ENCODE measurements around the gene ZNF423. TPM values are rescaled to one million over a fixed set of nuclear protein-coding genes. Genes with fewer than 3 reads are reported as not detected.

Gene ZNF423
- total and polyA plus RNA-seq, 9 of the 15 experiments (the other 6 are each of a cell fraction or from before 2014, with no cell fraction given), result not detected

GRCh38 chr16:49654425-49654824 lies 201.5 kb downstream of the ZNF423 start:
- POLR2A ChIA-PET, result interaction anchor here (0.7 kb wide), 1 partner anchor 49 kb away, joined by 3 read pairs; no protein-coding TSS in a partner anchor
- H3K4me3 ChIP-seq, result no peak overlapping the region
- DNase-seq (ENCODE audit: extremely low read depth in 1 of 4, low spot score in 3 of 4), result no peak

More at GRCh38 chr16:49654425-49654824, 201.5 kb downstream of the ZNF423 start:
- H3K9ac ChIP-seq (ENCODE audit: insufficient read depth in 1 of 2, low read depth in 2 of 2, low read length in 2 of 2), result no peak overlapping the region
- H3K27me3 ChIP-seq (ENCODE audit: control insufficient read depth in 2 of 2, insufficient read depth in 2 of 2, low read length in 2 of 2), result peaks cover 4 to 41% of the 10 kb centered on the region in 2 experiments; a peak in 3 of 5 replicates
- BruUV-seq (replicated peaks), result no TSS peak
- no peak overlapping the region for H2AFZ ChIP-seq (ENCODE audit: low read depth, low read length)
- H3K9me3 ChIP-seq (replicated peaks; ENCODE audit: control insufficient read depth, insufficient read depth, low read depth, low read length), result no peaks in the 10 kb centered on the region
- CTCF ChIA-PET (ENCODE audit: low intra/inter-chr PET ratio), result no interaction called here
- in situ Hi-C loops (cut with MboI) (no loop called here), intact Hi-C loops (cut with micrococcal nuclease) (no loop called here)
- H4K20me1 ChIP-seq (replicated peaks; ENCODE audit: control insufficient read depth, insufficient read depth, low read length), result no peaks in the 10 kb centered on the region
- no peaks in the 10 kb centered on the region for H3K4me1 ChIP-seq (replicated peaks in 1 of 2; ENCODE audit: control insufficient read depth in 2 of 2, insufficient read depth in 2 of 2, low read length in 2 of 2)
- H3K9me1 ChIP-seq (ENCODE audit: control insufficient read depth, insufficient read depth, low read length), result no peaks in the 10 kb centered on the region
- no peak overlapping the region for H3K4me2 ChIP-seq (ENCODE audit: insufficient read depth, low read length)
- no peak for TF ChIP-seq SREBF2 (CRISPR knock-in tag; IDR thresholded peaks at IDR 0.05)
- TF ChIP-seq DDX20 (tag; IDR thresholded peaks at IDR 0.05; ENCODE audit: low read depth), result no peak
- no peak for TF ChIP-seq TRIM28 (IDR thresholded peaks at IDR 0.05)
- TF ChIP-seq CBX1 (IDR thresholded peaks at IDR 0.05; ENCODE audit: low read depth), result no peak
- no peak for TF ChIP-seq ZBTB33 (CRISPR knock-in tag; IDR thresholded peaks at IDR 0.05)
- no peak for TF ChIP-seq HNRNPLL (IDR thresholded peaks at IDR 0.05; ENCODE audit: low read depth, low read length, poor library complexity, severe bottlenecking)
- TF ChIP-seq KDM5B (IDR thresholded peaks at IDR 0.05; ENCODE audit: insufficient replicate concordance, low read depth, low read length), result no peak
- TF ChIP-seq PCBP1 (IDR thresholded peaks at IDR 0.05; ENCODE audit: low read depth, low read length, poor library complexity, severe bottlenecking), result no peak
- no peaks in the 10 kb centered on the region for H3K36me3 ChIP-seq (ENCODE audit: control insufficient read depth, insufficient read depth, low read length)
- no peak for ATAC-seq
- no peak overlapping the region for H3K27ac ChIP-seq (ENCODE audit: extremely low read depth, low read depth, low read length)
- 0% methylated on average over 4 of the region's 4 CpGs for WGBS (ENCODE audit: insufficient coverage, low coverage, missing lambda C conversion rate)
- no peaks in the 10 kb centered on the region for H3K79me2 ChIP-seq (ENCODE audit: control insufficient read depth, insufficient read depth, low read length)
- FAIRE-seq, result no peak
